Testis (tissue), 2 donors: ENCODE measurements around the gene SETD3.

ENCODE experiments used
- CTCF ChIP-seq, 3 experiments: fragments of 450-650 bp in 2 of 3; fragments of 200-600 bp in 1 of 3; sonication (generic) in 1 of 3; IDR thresholded peaks; one replicate each; pipeline ENCODE4 v1.5.1; 2016 to 2019; ENCODE audit warnings: antibody characterized with exemption in 3 of 3, mild to moderate bottlenecking in 2 of 3, moderate library complexity in 1 of 3
- POLR2A ChIP-seq: fragments of 450-650 bp; IDR thresholded peaks from one replicate; pipeline ENCODE4 v1.6.1; 2017; ENCODE audit warnings: antibody characterized with exemption, mild to moderate bottlenecking, moderate library complexity

DNA sequence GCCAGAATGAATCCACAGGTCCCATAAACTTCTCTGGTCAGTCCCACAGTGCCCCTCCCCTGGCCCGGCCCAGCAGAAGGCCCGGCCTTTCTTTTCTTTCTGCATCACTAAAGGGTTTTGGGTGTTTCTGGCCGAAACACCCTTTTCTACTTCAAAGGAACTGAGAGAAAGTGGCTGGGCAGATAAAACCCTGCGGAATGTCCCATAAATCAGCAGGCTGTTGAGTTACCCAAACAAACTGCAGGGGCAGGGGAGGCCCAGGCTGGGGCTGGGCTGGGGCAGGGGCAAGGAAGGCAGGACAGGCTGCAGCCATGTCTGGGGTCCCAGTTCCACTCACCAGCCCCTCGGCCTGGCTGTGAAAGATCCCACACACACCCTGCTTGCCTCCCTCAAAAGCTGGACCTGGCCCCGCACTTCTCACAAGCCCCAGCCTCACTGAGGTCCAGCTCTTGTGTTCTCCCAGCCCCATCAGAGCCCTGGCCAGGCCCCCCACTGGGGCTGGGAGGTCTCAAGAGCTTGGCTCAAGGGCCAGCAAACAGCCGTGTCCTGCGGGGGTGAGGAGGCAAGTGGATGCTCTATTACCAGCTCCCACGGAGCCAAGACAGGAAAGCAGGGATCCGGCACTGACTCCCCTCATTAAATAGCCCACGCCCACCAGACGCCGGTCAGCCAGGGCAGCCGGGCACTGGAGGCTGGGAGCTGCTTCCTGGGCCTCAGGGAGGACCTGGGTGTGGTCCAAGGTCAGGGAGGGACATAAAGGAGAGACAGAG is 42.5 kb upstream of the SETD3 start:
- TF ChIP-seq CTCF (IDR thresholded peaks at IDR 0.05) (no peak), POLR2A (no peak)
